Caco-2 (cell line): ENCODE measurements around the gene TPX2. TPM values are rescaled to one million over a fixed set of nuclear protein-coding genes. Genes with fewer than 3 reads are reported as not detected.

Experiments used
- BruUV-seq: library from RNA; stranded (reverse); fragments of 400-500 nt; replicated peaks from 2 replicates; lab custom pipeline; 2021; lab: Mats Ljungman, UMichigan
- CTCF ChIA-PET: fragments of 300-600 bp; sonication (Branson Sonifier 250); formaldehyde crosslinking; loops from one replicate; lab custom pipeline; 2022; ENCODE audit warnings: antibody characterized with exemption; lab: Charles Lee
- POLR2A ChIA-PET: fragments of 300-600 bp; sonication (Branson Sonifier 250); formaldehyde crosslinking; loops from one replicate; lab custom pipeline; 2022; ENCODE audit warnings: antibody characterized with exemption; lab: Charles Lee
- DNase-seq, 2 experiments: peaks; one replicate each; pipeline versions ENCODE4 v3.0.0 to v3.0.0-alpha.2; 2020 to 2022
- H3K27me3 ChIP-seq: replicated peaks from 2 replicates; pipeline ENCODE4 v1.6.0; 2011; ENCODE audit warnings: low read length; ENCODE audit not compliant: control insufficient read depth, insufficient read depth
- H3K36me3 ChIP-seq: 2 replicates; pipeline ENCODE4 v1.5.1; 2011; ENCODE audit warnings: low read length; ENCODE audit not compliant: control insufficient read depth, insufficient read depth
- H3K4me1 ChIP-seq: fragments of 250-450 bp; sonication (Bioruptor Pico); 2 replicates; pipeline ENCODE4 v1.5.1; 2020; ENCODE audit warnings: mild to moderate bottlenecking
- H3K4me3 ChIP-seq: 2 replicates; pipeline ENCODE4 v1.5.1; 2011; ENCODE audit warnings: low read depth, mild to moderate bottlenecking, control low read depth, low read length
- H3K9me3 ChIP-seq: fragments of 250-450 bp; sonication (Bioruptor Pico); 2 replicates; pipeline ENCODE4 v1.5.1; 2020; ENCODE audit warnings: mild to moderate bottlenecking, moderate library complexity
- H3K27ac Mint-ChIP-seq: one replicate; pipeline ENCODE4 v1.8.0; 2022; ENCODE audit warnings: mixed read lengths; ENCODE audit not compliant: unreplicated experiment
- H3K27me3 Mint-ChIP-seq: one replicate; pipeline ENCODE4 v1.8.0; 2022; ENCODE audit warnings: mixed read lengths; ENCODE audit not compliant: insufficient read depth, unreplicated experiment
- H3K36me3 Mint-ChIP-seq: one replicate; pipeline ENCODE4 v1.8.0; 2022; ENCODE audit warnings: mild to moderate bottlenecking, mixed read lengths; ENCODE audit not compliant: insufficient read depth, unreplicated experiment
- H3K4me1 Mint-ChIP-seq: one replicate; pipeline ENCODE4 v1.8.0; 2022; ENCODE audit warnings: low read depth, mixed read lengths; ENCODE audit not compliant: unreplicated experiment
- H3K4me3 Mint-ChIP-seq: one replicate; pipeline ENCODE4 v1.8.0; 2022; ENCODE audit warnings: mild to moderate bottlenecking, moderate library complexity, mixed read lengths; ENCODE audit not compliant: unreplicated experiment
- H3K9me3 Mint-ChIP-seq: one replicate; pipeline ENCODE4 v1.8.0; 2022; ENCODE audit warnings: mixed read lengths; ENCODE audit not compliant: unreplicated experiment
- intact Hi-C: fragments of 100-400 bp; cut with micrococcal nuclease; formaldehyde crosslinking; loops from one replicate; pipeline ENCODE4 v1.10.0; 2022; ENCODE audit not compliant: unreplicated experiment
- total RNA-seq: library from RNA; stranded (reverse); gene quantifications from 2 replicates; pipeline ENCODE4 v1.2.3, GENCODE V29; 2022
- TF ChIP-seq, protein P1 (sequence below), 2 experiments: fragments of 200-600 bp in 1 of 2; IDR thresholded peaks; 1 replicate in 1 of 2; 2 replicates in 1 of 2; pipeline versions ENCODE4 v1.5.1 to v1.8.0; 2011 to 2022; ENCODE audit warnings: antibody characterized with exemption in 1 of 2, control low read depth in 1 of 2, inconsistent platforms in 1 of 2, low read depth in 1 of 2, low read length in 1 of 2, mild to moderate bottlenecking in 1 of 2, moderate library complexity in 1 of 2; ENCODE audit not compliant: insufficient read depth in 1 of 2, severe bottlenecking in 1 of 2, unreplicated experiment in 1 of 2

The TPX2 gene
- total RNA-seq, 1 experiment from 2014 or later: 237 TPM

DNA sequence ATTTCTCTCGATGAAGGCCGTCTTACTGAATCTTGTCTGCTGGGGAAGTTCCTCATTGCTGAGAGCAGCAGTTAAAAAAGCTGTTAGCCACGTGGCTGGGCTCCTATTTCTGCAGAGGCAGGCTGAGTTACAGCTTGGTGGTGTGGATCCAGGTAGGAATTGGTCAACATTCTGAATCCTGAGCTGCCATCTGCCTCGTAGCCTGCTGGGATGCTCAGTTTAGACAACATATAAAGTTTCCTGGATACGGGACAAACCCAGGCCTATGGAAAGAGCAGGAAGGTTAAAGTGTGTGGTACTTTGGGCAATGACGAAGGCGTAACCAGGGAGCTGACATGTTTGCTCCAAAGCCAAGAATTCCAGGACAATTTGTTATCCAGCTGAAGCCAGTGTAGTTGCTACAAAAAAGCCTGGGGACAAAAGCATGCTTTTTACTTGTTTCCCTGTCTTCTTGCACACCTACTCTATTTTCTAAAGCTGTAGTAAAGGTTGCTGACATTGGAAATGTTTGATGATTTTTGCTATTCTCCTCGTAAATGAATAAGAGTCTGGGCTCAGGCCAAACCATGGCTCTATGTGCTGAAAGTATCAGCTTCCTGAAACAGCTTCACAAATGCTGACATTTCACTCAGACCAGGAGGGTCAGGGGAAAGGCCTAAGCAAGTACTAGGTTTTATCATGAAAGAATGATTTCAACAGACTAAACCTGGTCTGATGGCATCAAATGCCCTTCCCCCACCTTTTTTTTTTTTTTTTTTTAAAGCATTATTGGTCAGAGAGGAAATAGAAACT is 67.7 kb downstream of the TPX2 start:
- Mint-ChIP-seq H3K27me3 (no peaks in the 10 kb centered on the region), H3K4me3 (no peak overlapping the region), H3K9me3 (no peaks in the 10 kb centered on the region), H3K4me1 (no peaks in the 10 kb centered on the region), H3K36me3 (peaks cover 74% of the 10 kb centered on the region), H3K27ac (no peak overlapping the region)
- no TSS peak for BruUV-seq
- no peaks in the 10 kb centered on the region for H3K27me3 ChIP-seq
- CTCF ChIA-PET: interaction anchor here (0.6 kb wide), 1 partner anchor 16 kb away, joined by 3 read pairs; no protein-coding TSS in a partner anchor
- H3K4me1 ChIP-seq: no peaks in the 10 kb centered on the region
- H3K9me3 ChIP-seq: no peaks in the 10 kb centered on the region
- POLR2A ChIA-PET: interaction anchor here (0.7 kb wide), 1 partner anchor 234 kb away, joined by 17 read pairs; no protein-coding TSS in a partner anchor
- intact Hi-C loops: no loop called here
- DNase-seq: no peak
- TF ChIP-seq, protein P1, sequence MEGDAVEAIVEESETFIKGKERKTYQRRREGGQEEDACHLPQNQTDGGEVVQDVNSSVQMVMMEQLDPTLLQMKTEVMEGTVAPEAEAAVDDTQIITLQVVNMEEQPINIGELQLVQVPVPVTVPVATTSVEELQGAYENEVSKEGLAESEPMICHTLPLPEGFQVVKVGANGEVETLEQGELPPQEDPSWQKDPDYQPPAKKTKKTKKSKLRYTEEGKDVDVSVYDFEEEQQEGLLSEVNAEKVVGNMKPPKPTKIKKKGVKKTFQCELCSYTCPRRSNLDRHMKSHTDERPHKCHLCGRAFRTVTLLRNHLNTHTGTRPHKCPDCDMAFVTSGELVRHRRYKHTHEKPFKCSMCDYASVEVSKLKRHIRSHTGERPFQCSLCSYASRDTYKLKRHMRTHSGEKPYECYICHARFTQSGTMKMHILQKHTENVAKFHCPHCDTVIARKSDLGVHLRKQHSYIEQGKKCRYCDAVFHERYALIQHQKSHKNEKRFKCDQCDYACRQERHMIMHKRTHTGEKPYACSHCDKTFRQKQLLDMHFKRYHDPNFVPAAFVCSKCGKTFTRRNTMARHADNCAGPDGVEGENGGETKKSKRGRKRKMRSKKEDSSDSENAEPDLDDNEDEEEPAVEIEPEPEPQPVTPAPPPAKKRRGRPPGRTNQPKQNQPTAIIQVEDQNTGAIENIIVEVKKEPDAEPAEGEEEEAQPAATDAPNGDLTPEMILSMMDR (IDR thresholded peaks at IDR 0.05; ENCODE audit: insufficient read depth in 1 of 2, low read depth in 1 of 2, low read length in 1 of 2, severe bottlenecking in 1 of 2, unreplicated experiment in 1 of 2): no peak
- H3K36me3 ChIP-seq: peaks cover 5% of the 10 kb centered on the region
- no peak overlapping the region for H3K4me3 ChIP-seq

DNA sequence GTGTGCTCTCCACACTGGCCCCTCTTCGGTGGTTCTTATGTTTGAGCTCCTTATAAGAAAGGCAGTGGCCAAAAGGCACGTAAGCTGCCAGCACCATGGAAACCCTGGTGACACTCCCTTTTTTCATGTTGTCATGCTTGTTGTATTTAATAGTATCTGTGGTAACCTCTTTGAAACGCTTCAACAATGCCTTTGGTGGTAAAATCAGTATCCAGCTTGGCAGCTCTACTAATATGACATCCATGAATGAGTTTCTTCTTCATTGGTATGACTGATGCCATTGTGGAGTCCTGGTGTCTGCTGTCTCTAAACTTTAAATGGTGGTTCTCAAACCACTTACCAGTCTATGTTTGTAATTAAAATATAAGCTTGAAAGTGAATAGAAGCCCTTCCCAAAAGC is 69.4 kb downstream of the TPX2 start:
- H3K36me3 ChIP-seq: peaks cover 5% of the 10 kb centered on the region
- TF ChIP-seq, protein P1 (IDR thresholded peaks at IDR 0.05; ENCODE audit: insufficient read depth in 1 of 2, low read depth in 1 of 2, low read length in 1 of 2, severe bottlenecking in 1 of 2, unreplicated experiment in 1 of 2): no peak
- Mint-ChIP-seq H3K36me3 (peaks cover 67% of the 10 kb centered on the region), H3K27ac (no peak overlapping the region), H3K4me3 (no peak overlapping the region), H3K9me3 (no peaks in the 10 kb centered on the region), H3K4me1 (no peaks in the 10 kb centered on the region), H3K27me3 (no peaks in the 10 kb centered on the region)
- DNase-seq: no peak
- intact Hi-C loops: no loop called here
- no peaks in the 10 kb centered on the region for H3K27me3 ChIP-seq
- BruUV-seq: no TSS peak
- CTCF ChIA-PET: interaction anchor here (1.0 to 1.3 kb wide), 2 partner anchors 23 to 85 kb away, joined by 3 read pairs; no protein-coding TSS in a partner anchor
- H3K4me3 ChIP-seq: no peak overlapping the region
- POLR2A ChIA-PET: no interaction called here
- no peaks in the 10 kb centered on the region for H3K4me1 ChIP-seq
- no peaks in the 10 kb centered on the region for H3K9me3 ChIP-seq

DNA sequence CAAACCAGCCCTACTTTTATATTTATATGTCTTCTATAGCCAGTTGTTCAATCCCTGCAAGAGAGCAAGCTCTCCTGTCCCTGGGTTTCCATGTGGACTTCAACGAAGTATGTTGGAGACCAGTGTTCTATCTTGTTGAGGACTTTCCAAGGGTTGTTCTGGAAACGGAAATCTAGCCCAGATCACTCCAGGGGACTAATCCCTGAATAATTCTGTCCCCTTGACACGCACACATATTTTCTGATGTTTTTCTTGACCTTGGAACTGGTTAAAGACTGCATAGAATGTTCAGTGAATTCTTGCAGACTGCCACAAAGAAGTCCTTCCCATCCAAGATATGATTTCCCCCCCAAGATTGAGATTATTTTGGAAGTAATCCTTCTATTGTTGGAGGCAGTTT is 70.6 kb downstream of the TPX2 start:
- no peaks in the 10 kb centered on the region for H3K9me3 Mint-ChIP-seq
- Histone ChIP-seq H3K36me3 (peaks cover 4% of the 10 kb centered on the region; the same call in 1 of the 2 replicates), H3K4me1 (no peaks in the 10 kb centered on the region), H3K27me3 (no peaks in the 10 kb centered on the region), H3K9me3 (no peaks in the 10 kb centered on the region), H3K4me3 (no peak overlapping the region)
- no peak overlapping the region for H3K27ac Mint-ChIP-seq
- H3K4me1 Mint-ChIP-seq: no peaks in the 10 kb centered on the region
- intact Hi-C loops: no loop called here
- H3K36me3 Mint-ChIP-seq: peaks cover 58% of the 10 kb centered on the region
- ChIA-PET CTCF (no interaction called here), POLR2A (no interaction called here)
- H3K4me3 Mint-ChIP-seq: no peak overlapping the region
- BruUV-seq: no TSS peak
- TF ChIP-seq, protein P1 (IDR thresholded peaks at IDR 0.05; ENCODE audit: insufficient read depth in 1 of 2, low read depth in 1 of 2, low read length in 1 of 2, severe bottlenecking in 1 of 2, unreplicated experiment in 1 of 2): no peak
- DNase-seq: no peak
- no peaks in the 10 kb centered on the region for H3K27me3 Mint-ChIP-seq
